Neural cell (in vitro differentiated cells): ENCODE measurements around the gene PTRH2. TPM values are rescaled to one million over a fixed set of nuclear protein-coding genes. Genes with fewer than 3 reads are reported as not detected.

ENCODE experiments used
- H2AFZ ChIP-seq: fragments of 200-600, 300-800 bp; sonication (generic), shearing (Covaris generic); 2 replicates; pipeline ENCODE4 v1.6.0; 2014; ENCODE audit warnings: low read depth, mild to moderate bottlenecking, antibody characterized with exemption, low read length, moderate library complexity
- H3F3A ChIP-seq: fragments of 200-600 bp; shearing (Covaris generic); 2 replicates; pipeline ENCODE4 v1.6.1; 2016; ENCODE audit warnings: mild to moderate bottlenecking, moderate library complexity, mixed read lengths, antibody characterized with exemption, low read length; ENCODE audit not compliant: insufficient read depth, poor library complexity, severe bottlenecking
- H3K27ac ChIP-seq: fragments of 200-600, 300-800 bp; sonication (generic), shearing (Covaris generic); 2 replicates; pipeline ENCODE4 v1.5.1; 2014; ENCODE audit warnings: mild to moderate bottlenecking, low read length, moderate library complexity
- H3K27me3 ChIP-seq: fragments of 300-800, 200-600 bp; sonication (generic), shearing (Covaris generic); 2 replicates; pipeline ENCODE4 v1.6.0; 2014; ENCODE audit warnings: mild to moderate bottlenecking, low read depth, low read length, moderate library complexity; ENCODE audit not compliant: insufficient read depth
- H3K36me3 ChIP-seq: fragments of 300-800, 200-600 bp; sonication (generic), shearing (Covaris generic); 2 replicates; pipeline ENCODE4 v1.5.1; 2014; ENCODE audit warnings: mild to moderate bottlenecking, antibody characterized with exemption, low read length, moderate library complexity; ENCODE audit not compliant: insufficient read depth
- H3K4me2 ChIP-seq: fragments of 300-800, 200-600 bp; sonication (generic), shearing (Covaris generic); 2 replicates; pipeline ENCODE4 v1.6.0; 2014; ENCODE audit warnings: mild to moderate bottlenecking, low read length
- H3K4me3 ChIP-seq: fragments of 300-800, 200-600 bp; sonication (generic), shearing (Covaris generic); 2 replicates; pipeline ENCODE4 v1.5.1; 2014; ENCODE audit warnings: mild to moderate bottlenecking, low read length, moderate library complexity
- H3K79me2 ChIP-seq: fragments of 200-600 bp; shearing (Covaris generic); replicated peaks from 2 replicates; pipeline ENCODE4 v1.6.0; 2014; ENCODE audit warnings: mild to moderate bottlenecking, low read length, moderate library complexity; ENCODE audit not compliant: insufficient read depth
- H3K9ac ChIP-seq: fragments of 300-800, 200-600 bp; sonication (generic), shearing (Covaris generic); 2 replicates; pipeline ENCODE4 v1.6.1; 2016; ENCODE audit warnings: mild to moderate bottlenecking, low read length, mixed read lengths
- H3K9me2 ChIP-seq: fragments of 200-600 bp; shearing (Covaris generic); 2 replicates; pipeline ENCODE4 v1.6.1; 2016; ENCODE audit warnings: mild to moderate bottlenecking, low read length, mixed read lengths; ENCODE audit not compliant: insufficient read depth
- H3K9me3 ChIP-seq: fragments of 200-600, 300-800 bp; sonication (generic), shearing (Covaris generic); 2 replicates; pipeline ENCODE4 v1.6.1; 2016; ENCODE audit warnings: mild to moderate bottlenecking, mixed run types, low read length, moderate library complexity, mixed read lengths
- H4K20me1 ChIP-seq: fragments of 200-600 bp; shearing (Covaris generic); 2 replicates; pipeline ENCODE4 v1.6.1; 2016; ENCODE audit warnings: mild to moderate bottlenecking, mixed run types; ENCODE audit not compliant: insufficient read depth
- CTCF ChIP-seq: fragments of 450-650 bp; IDR thresholded peaks from 2 replicates; pipeline ENCODE4 v1.5.1; 2014; ENCODE audit warnings: antibody characterized with exemption, mild to moderate bottlenecking, moderate library complexity; ENCODE audit not compliant: poor library complexity, severe bottlenecking
- EP300 ChIP-seq: fragments of 450-650 bp; conservative IDR thresholded peaks from 2 replicates; pipeline ENCODE4 v1.6.1; 2014; ENCODE audit warnings: antibody characterized with exemption, mild to moderate bottlenecking, moderate library complexity; ENCODE audit not compliant: poor library complexity, severe bottlenecking
- EZH2 ChIP-seq: fragments of 200-600, 300-800 bp; shearing (Covaris generic), sonication (generic); IDR thresholded peaks from 2 replicates; pipeline ENCODE4 v1.6.1; 2014; ENCODE audit warnings: antibody characterized with exemption, low read length, borderline replicate concordance, mild to moderate bottlenecking; ENCODE audit not compliant: insufficient read depth, poor library complexity, severe bottlenecking
- MXI1 ChIP-seq: fragments of 450-650 bp; conservative IDR thresholded peaks from 2 replicates; pipeline ENCODE4 v1.6.1; 2014; ENCODE audit warnings: antibody characterized with exemption, mild to moderate bottlenecking; ENCODE audit not compliant: poor library complexity, severe bottlenecking
- POLR2AphosphoS5 ChIP-seq: IDR thresholded peaks from 2 replicates; pipeline ENCODE4 v1.6.1; 2012
- RAD21 ChIP-seq: fragments of 450-650 bp; conservative IDR thresholded peaks from 2 replicates; pipeline ENCODE4 v1.6.1; 2014; ENCODE audit warnings: antibody characterized with exemption, mild to moderate bottlenecking, moderate library complexity
- REST ChIP-seq: IDR thresholded peaks from 2 replicates; pipeline ENCODE4 v1.6.1; 2012; ENCODE audit warnings: borderline replicate concordance
- SMC3 ChIP-seq: fragments of 450-650 bp; conservative IDR thresholded peaks from 2 replicates; pipeline ENCODE4 v1.6.1; 2014; ENCODE audit warnings: antibody characterized with exemption, mild to moderate bottlenecking, moderate library complexity; ENCODE audit not compliant: poor library complexity
- TAF1 ChIP-seq: IDR thresholded peaks from 2 replicates; pipeline ENCODE4 v1.6.1; 2012; ENCODE audit warnings: low read depth
- polyA plus RNA-seq: library from polyadenylated mRNA; depleted of rRNA; stranded (reverse); fragments of >200 nt; gene quantifications from 2 replicates; pipeline ENCODE4 v1.2.3, GENCODE V29; 2014

Gene PTRH2
- polyA plus RNA-seq, 1 donor from 2014 or later, result 11.7 TPM

GRCh38 chr17:59745040-59745439 is 37.8 kb upstream of the PTRH2 start:
- Histone ChIP-seq H3F3A (no peaks in the 10 kb centered on the region), H4K20me1 (no peaks in the 10 kb centered on the region), H3K36me3 (no peaks in the 10 kb centered on the region), H3K79me2 (no peaks in the 10 kb centered on the region), H3K4me3 (no peak overlapping the region), H3K9me2 (no peaks in the 10 kb centered on the region), H2AFZ (no peak overlapping the region), H3K9me3 (no peaks in the 10 kb centered on the region), H3K27me3 (no peaks in the 10 kb centered on the region), H3K4me2 (no peak overlapping the region), H3K27ac (no peak overlapping the region), H3K9ac (no peak overlapping the region)
- TF ChIP-seq POLR2AphosphoS5, result no peak
- no peak for TF ChIP-seq EP300
- no peak for TF ChIP-seq REST
- no peak for TF ChIP-seq EZH2
- no peak for TF ChIP-seq CTCF
- TF ChIP-seq TAF1, result no peak
- TF ChIP-seq MXI1, result no peak
- TF ChIP-seq SMC3, result no peak
- TF ChIP-seq RAD21, result no peak

GRCh38 chr17:59743842-59744241 is 36.6 kb upstream of the PTRH2 start:
- H3K27ac ChIP-seq, result no peak overlapping the region
- H3K9me3 ChIP-seq, result no peaks in the 10 kb centered on the region
- H3K79me2 ChIP-seq, result no peaks in the 10 kb centered on the region
- no peak overlapping the region for H3K4me3 ChIP-seq
- H3K4me2 ChIP-seq, result no peak overlapping the region
- H3K36me3 ChIP-seq, result no peaks in the 10 kb centered on the region
- H4K20me1 ChIP-seq, result no peaks in the 10 kb centered on the region
- no peaks in the 10 kb centered on the region for H3K9me2 ChIP-seq
- no peak overlapping the region for H3K9ac ChIP-seq
- no peak overlapping the region for H2AFZ ChIP-seq
- no peaks in the 10 kb centered on the region for H3F3A ChIP-seq
- no peak for TF ChIP-seq POLR2AphosphoS5
- TF ChIP-seq SMC3, result no peak
- no peak for TF ChIP-seq RAD21
- TF ChIP-seq EZH2, result no peak
- TF ChIP-seq CTCF, result no peak
- TF ChIP-seq REST, result no peak
- TF ChIP-seq MXI1, result no peak
- TF ChIP-seq EP300, result no peak
- TF ChIP-seq TAF1, result no peak
- H3K27me3 ChIP-seq, result no peaks in the 10 kb centered on the region
